Upper lobe of left lung (tissue), 4 donors: ENCODE measurements around the gene BIRC6.

Experiments
- CTCF ChIP-seq, 6 experiments: fragments of 450-650 bp in 4 of 6; fragments of 200-600 bp in 2 of 6; sonication (generic) in 2 of 6; IDR thresholded peaks; one replicate each; pipeline ENCODE4 v1.5.1; 2016 to 2019; ENCODE audit warnings: antibody characterized with exemption in 6 of 6
- EP300 ChIP-seq, 4 donors: sonication (generic); formaldehyde crosslinking; IDR thresholded peaks; one replicate each; pipeline ENCODE4 v1.5.1; 2017; ENCODE audit warnings: antibody characterized with exemption in 4 of 4, control low read depth in 2 of 4
- POLR2A ChIP-seq, 4 donors: fragments of 450-650 bp; IDR thresholded peaks; one replicate each; pipeline ENCODE4 v1.5.1; 2016 to 2017; ENCODE audit warnings: antibody characterized with exemption in 4 of 4, mild to moderate bottlenecking in 2 of 4

- no peak for TF ChIP-seq POLR2A (IDR thresholded peaks at IDR 0.05)
- TF ChIP-seq CTCF (IDR thresholded peaks at IDR 0.05): no peak
- no peak for TF ChIP-seq EP300 (IDR thresholded peaks at IDR 0.05)
Measured at GRCh38 chr2:32666704-32667103, 309.9 kb downstream of the BIRC6 start.
